GM21528 (cell line): ENCODE data around the gene NELFE.
"Not testable (repeated sequence)": the region's sequence is repeated elsewhere in the genome, so short reads cannot be mapped to it uniquely, and the experiment has no call there.

Source experiments
- ATAC-seq: cut with Tn5 transposase; IDR thresholded peaks from one replicate; pipeline ENCODE4 v1.9.1; 2021; ENCODE audit warnings: mild to moderate bottlenecking, moderate library complexity; ENCODE audit not compliant: unreplicated experiment, low FRiP score

The NELFE gene

DNA sequence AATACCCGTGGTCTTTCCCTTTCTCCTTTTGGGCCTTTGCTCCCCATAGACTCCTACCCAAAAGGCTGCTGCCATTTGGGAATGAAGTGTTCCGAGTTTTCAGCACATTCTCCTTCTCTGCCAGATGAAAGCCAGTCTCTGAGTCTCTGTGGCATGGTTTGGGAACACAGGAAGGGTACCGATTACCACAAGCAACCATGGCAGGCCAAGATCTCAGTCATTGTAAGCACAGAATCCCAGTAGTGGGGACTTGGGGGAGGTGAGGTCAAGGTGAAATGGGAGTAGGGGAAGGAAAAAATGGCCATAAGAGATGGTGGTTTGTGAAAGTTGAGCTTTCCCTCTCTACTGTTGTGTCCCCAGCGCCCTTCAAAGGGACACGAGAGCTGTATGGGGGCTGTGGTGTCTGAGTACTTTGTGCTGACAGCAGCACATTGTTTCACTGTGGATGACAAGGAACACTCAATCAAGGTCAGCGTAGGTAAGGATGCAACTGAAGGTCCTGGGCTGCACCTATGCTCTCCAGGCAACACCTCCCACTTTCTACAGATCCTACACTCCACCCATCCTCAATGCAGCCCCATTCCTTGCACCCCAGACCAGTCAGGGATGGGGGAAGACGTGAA lies 8.7 kb downstream of the NELFE start:
- ATAC-seq = no peak

DNA sequence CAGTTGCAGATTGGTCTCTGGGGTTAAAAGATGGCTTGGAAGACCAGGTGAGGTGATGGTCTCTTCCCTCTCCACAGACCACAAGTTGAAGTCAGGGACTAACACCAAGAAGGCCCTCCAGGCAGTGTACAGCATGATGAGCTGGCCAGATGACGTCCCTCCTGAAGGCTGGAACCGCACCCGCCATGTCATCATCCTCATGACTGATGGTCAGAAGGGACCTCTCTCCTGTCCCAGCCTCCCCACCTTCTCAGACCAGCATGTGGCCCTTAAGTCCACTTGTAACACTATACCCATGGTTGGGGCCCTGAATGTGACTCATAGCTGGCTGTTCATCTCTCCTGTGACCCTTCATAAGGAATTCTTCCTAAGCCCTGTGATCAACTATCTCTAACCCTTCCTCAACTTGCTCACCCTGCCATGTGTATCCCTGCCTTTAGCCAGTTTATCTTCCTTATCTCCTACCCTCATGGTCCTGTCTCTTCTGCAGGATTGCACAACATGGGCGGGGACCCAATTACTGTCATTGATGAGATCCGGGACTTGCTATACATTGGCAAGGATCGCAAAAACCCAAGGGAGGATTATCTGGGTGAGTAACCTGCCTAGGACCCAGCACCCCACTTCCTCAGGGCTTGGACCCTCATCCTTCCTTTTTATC lies 9.9 kb downstream of the NELFE start:
- ATAC-seq = no peak

DNA sequence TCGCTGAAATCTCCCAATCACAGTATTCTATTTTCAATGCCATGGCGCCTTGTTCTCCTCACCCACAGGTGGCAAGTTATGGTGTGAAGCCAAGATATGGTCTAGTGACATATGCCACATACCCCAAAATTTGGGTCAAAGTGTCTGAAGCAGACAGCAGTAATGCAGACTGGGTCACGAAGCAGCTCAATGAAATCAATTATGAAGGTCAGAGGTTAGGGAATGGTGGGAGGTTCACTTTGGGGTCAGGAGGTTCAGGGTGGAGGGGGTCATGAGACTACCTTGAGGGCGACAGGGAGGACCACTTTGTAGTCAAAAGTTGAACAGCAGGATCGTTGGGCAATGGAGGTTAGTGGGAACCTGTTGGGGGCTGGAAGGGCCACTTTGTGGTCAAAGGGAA lies 10.5 kb downstream of the NELFE start:
- no peak for ATAC-seq

DNA sequence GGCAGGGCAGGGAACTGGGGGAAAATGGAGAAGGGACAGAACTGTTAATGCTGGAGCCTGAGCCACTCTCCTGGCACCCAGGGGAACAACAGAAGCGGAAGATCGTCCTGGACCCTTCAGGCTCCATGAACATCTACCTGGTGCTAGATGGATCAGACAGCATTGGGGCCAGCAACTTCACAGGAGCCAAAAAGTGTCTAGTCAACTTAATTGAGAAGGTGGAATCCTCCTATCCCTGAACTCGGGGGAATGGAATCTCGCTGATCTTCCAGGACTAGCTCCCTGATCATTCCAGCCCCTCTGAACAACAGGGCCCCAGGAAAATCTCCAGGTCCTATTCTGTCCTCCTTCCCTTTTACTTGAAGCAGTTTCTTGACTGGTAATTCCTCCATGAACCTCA lies 10.9 kb downstream of the NELFE start:
- no peak for ATAC-seq

DNA sequence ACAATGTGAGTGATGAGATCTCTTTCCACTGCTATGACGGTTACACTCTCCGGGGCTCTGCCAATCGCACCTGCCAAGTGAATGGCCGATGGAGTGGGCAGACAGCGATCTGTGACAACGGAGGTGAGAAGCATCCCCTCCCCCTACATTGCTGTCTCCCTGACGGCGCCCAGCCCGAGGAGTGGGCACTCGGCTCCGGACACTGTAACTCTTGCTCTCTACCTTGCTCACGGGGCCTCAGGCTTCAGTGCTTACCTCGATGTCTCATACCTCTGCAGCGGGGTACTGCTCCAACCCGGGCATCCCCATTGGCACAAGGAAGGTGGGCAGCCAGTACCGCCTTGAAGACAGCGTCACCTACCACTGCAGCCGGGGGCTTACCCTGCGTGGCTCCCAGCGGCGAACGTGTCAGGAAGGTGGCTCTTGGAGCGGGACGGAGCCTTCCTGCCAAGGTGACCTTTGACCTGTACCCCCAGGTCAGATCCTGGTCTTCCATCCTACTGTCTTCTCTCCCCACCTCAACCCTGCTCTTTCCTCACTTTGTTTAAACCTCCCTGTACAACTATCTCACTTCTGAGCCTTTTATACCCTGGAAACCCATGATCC lies 11.6 kb downstream of the NELFE start:
- ATAC-seq = no peak

DNA sequence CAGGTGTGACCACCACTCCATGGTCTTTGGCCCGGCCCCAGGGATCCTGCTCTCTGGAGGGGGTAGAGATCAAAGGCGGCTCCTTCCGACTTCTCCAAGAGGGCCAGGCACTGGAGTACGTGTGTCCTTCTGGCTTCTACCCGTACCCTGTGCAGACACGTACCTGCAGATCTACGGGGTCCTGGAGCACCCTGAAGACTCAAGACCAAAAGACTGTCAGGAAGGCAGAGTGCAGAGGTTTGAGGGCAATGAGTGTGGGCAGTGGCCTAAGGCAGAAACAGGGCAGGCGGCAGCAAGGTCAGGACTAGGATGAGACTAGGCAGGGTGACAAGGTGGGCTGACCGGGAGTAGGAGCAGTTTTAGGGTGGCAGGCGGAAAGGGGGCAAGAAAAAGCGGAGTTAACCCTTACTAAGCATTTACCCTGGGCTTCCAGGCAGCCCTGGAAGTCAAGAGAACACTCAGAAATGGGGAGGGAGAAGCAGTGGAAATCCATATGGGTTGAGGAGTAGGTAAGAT lies 12.3 kb downstream of the NELFE start:
- ATAC-seq = no peak

DNA sequence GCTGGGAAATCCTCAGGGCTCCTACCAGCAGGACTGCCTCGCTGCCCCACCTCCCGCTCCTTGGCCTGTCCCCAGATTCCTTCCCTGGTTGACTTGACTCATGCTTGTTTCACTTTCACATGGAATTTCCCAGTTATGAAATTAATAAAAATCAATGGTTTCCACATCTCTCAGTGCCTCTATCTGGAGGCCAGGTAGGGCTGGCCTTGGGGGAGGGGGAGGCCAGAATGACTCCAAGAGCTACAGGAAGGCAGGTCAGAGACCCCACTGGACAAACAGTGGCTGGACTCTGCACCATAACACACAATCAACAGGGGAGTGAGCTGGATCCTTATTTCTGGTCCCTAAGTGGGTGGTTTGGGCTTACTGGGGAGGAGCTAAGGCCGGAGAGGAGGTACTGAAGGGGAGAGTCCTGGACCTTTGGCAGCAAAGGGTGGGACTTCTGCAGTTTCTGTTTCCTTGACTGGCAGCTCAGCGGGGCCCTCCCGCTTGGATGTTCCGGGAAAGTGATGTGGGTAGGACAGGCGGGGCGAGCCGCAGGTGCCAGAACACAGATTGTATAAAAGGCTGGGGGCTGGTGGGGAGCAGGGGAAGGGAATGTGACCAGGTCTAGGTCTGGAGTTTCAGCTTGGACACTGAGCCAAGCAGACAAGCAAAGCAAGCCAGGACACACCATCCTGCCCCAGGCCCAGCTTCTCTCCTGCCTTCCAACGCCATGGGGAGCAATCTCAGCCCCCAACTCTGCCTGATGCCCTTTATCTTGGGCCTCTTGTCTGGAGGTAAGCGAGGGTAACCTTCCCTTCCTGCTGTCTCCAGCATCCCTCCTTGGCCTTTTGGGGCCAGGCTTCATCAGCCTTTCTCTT lies 13.0 kb downstream of the NELFE start, which contains the start of gene CFB:
CFB (plus strand) TSS at position 589 of the 863 bp plus-strand sequence; CDS start at position 716, 127 bp downstream.
- ATAC-seq = no peak

DNA sequence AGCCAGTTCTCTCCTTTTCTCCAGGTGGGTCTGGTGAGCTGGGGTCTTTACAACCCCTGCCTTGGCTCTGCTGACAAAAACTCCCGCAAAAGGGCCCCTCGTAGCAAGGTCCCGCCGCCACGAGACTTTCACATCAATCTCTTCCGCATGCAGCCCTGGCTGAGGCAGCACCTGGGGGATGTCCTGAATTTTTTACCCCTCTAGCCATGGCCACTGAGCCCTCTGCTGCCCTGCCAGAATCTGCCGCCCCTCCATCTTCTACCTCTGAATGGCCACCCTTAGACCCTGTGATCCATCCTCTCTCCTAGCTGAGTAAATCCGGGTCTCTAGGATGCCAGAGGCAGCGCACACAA lies 13.6 kb downstream of the NELFE start:
- no peak for ATAC-seq

DNA sequence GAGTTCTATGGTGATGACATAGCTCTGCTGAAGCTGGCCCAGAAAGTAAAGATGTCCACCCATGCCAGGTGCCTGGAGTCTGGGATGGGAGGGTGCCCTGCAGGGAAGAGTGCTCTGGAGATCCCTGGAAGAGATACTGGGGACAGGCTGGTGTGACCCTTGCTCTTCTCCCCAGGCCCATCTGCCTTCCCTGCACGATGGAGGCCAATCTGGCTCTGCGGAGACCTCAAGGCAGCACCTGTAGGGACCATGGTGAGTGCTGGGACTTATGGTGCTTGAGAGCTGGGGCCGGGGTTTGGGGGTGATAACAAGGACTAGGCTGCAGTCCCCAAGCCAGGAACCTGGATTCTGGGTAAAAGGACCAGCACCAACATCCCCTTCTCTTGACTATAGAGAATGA lies 15.0 kb downstream of the NELFE start:
- ATAC-seq = no peak

DNA sequence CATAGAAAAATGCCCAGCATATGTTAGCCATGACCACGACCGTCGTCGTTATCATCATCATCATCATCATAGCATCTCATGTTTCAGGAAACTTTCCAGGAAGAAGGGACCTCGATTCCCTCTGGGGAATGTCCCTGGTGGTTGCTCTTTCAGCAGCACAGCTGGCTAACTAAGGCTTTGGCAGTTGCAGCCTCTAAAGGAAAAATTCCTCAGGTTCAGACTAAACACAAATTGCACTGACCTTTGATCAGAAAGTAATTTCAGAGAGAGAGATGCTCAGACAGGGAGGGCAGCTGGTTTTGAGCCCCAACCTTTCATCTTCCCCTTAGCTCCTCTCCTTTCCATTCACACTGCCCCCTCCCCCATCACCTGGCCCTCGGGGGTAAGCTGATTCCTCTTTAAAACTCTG lies 18.5 kb downstream of the NELFE start:
- no peak for ATAC-seq

DNA sequence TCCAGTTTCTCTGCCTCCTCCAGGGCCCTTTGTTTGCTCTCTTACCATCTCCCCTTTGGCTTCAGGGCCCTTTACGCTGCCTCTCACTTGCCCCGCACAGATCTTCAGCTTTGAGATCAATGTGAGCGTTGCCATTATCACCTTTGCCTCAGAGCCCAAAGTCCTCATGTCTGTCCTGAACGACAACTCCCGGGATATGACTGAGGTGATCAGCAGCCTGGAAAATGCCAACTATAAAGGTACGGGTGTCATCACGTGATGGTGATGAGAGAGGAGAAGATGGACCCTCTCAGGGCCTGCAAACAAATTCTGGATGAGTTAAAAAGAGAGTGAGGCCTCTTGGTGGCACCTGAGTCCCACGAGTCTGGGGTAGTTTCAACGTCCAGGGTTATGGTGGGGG lies 22.9 kb downstream of the NELFE start:
- ATAC-seq = no peak

DNA sequence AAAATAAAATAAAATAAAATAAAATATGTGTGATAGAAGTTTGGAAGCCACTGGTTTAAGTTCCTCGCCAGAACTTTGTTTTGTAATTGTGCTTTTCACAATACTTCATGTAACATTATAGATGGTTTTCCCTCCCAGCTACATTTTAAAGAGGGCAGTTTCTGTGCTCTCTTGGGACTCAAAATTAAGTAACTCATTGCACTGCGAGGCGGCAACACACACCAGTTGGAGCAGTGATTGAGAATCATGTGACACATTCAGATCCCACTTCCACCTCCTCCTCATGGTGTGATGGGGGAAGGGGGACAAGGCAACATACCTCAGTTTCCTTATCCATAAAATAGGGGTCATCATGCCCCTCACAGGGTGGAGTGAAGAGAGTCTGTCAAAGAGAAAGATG lies 23.8 kb downstream of the NELFE start:
- no peak for ATAC-seq

DNA sequence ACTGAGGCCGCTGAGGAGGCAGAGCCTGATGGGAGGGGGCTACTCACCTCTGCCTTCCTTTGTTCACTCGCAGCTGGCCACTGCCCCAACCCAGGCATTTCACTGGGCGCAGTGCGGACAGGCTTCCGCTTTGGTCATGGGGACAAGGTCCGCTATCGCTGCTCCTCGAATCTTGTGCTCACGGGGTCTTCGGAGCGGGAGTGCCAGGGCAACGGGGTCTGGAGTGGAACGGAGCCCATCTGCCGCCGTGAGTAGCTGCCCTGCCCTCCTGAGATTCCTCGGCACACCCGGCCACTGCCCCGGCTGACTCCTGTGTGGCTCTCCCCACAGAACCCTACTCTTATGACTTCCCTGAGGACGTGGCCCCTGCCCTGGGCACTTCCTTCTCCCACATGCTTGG lies 25.2 kb downstream of the NELFE start:
- no peak for ATAC-seq

DNA sequence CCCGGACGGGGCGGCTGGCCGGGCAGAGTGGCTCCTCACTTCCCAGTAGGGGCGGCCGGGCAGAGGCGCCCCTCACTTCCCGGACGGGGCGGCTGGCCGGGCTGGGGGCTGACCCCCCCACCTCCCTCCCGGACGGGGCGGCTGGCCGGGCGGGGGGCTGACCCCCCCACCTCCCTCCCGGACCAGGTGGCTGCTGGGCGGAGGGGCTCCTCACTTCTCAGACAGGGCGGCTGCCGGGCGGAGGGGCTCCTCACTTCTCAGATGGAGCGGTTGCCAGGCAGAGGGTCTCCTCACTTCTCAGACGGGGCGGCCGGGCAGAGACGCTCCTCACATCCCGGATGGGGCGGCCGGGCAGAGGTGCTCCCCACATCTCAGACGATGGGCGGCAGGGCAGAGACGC lies 26.6 kb downstream of the NELFE start:
- ATAC-seq = not testable (repeated sequence)

DNA sequence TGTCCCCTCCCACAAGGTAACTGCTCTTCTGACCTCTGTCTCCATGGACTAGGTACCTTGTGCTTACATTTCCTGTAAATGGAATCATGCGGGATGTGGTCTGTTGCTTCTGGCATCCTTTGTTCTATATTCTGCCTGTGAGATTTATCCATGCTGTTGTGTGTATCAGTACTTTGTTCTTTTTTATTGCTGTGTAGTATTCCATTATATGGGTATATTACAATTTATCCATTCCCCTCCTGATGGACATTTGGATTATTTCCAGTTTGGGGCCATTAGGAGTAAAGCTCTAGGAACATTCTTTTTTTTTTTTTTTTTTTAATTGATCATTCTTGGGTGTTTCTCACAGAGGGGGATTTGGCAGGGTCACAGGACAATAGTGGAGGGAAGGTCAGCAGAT lies 27.8 kb downstream of the NELFE start:
- ATAC-seq = no peak

DNA sequence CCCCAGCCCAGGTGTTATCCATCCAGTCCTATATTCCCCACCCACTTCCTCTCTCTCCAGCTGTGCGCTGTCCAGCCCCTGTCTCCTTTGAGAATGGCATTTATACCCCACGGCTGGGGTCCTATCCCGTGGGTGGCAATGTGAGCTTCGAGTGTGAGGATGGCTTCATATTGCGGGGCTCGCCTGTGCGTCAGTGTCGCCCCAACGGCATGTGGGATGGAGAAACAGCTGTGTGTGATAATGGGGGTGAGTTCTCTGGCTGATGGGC lies 30.2 kb downstream of the NELFE start:
- no peak for ATAC-seq

DNA sequence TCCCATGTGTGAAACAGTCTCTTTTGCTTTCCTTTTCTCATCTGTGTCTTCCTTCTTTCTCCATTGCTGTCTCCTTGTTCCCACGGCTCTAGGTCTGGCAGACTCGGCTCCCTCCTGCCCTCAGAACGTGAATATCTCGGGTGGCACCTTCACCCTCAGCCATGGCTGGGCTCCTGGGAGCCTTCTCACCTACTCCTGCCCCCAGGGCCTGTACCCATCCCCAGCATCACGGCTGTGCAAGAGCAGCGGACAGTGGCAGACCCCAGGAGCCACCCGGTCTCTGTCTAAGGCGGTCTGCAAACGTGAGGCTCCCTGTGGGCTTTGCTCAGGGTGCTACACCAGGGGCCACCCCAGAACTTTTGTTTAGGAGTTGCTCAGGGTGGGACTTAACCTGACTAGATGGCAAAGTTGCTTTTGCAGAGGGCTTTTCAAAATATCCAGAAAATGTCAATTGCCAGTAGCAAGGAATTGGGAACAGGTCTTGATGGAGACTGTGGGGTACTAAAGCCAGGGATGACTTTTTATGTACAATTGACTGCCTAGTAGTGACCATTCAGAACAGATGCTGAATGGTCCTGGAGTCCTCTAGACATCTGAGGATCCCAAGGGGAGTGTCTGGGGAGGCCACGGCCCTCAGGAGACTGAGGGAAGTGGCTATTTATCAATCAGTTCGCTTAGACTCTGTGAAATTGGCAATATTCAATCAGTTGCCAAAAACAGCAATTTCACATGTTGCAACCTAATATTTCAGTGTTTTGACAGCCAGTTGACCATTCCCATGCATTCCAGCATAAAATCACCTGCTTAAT lies 30.7 kb downstream of the NELFE start:
- no peak for ATAC-seq

DNA sequence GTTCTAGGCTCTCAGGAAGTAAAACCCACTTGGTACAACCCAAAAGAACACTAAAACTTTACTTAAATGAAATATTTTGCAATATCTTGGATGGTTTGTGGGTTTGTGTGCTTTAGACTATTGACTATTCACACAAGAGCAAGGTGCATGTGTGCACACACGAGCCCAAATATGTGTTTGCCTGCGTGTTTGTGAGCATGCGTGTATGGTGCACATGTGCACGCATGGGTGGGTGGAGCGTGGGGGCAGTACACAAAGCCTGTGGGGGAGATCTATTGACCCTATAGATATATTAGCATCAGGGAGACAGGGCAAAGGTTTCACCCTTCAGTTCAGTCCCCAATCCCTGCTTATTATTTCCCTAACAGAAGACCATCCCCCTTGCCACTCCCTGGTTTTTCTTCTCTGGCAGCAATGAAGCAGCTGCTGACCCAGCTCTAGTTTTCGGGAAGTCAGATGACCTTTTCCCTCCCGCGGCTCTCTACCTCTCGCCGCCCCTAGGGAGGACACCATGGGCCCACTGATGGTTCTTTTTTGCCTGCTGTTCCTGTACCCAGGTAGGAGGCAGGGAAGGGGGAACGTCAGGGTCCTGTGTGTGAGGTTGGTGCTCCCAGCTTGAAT lies 31.4 kb downstream of the NELFE start, which contains the start of gene C2:
C2 (plus strand) TSS at position 476 of the 621 bp plus-strand sequence; CDS start at position 512, 36 bp downstream.
- ATAC-seq = no peak

DNA sequence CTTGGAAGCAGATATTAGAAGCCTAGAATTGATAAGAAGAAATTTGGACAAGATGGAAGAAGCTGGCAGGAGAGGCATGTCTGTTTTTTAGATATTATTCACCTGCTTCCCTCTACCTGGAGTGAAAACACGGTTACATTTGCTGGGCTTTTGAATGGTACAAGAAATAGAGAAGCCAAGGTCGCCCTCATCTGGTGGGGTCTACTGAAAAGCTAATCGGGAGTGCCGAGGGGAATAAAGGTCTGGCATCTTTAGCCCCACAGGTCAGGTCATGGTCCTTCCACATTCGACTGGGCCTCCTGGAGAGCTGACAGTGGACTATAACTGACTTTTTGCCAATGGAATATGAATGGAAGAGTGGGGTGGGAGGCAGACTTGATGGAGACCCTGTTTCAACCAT lies 35.8 kb downstream of the NELFE start:
- no peak for ATAC-seq

DNA sequence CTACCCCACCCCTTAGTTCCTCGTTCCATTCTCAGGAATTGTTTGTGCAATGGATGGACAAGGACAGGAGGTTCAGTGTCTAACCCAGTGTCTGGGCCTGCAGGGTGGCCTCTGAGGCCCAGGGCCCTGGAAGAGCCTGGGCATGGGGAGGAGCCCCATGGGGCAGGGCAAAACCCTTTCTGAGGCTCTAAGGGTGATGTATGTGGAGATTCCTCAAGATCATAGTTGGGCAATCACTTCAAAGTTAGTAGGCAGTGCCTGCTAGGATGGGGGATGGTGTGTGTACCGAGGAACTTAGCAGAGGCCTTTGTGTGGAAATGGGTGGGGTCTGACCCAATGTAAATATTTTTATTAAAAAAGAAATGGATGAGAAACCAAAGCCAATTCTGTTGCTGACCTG lies 38.0 kb downstream of the NELFE start:
- ATAC-seq = no peak
